ENCODE measurements around the gene RAET1E. TPM values are rescaled to one million over a fixed set of nuclear protein-coding genes. Genes with fewer than 3 reads are reported as not detected.
A peak's percentile ranks its signal among the peaks of the same experiment; 100 is the strongest.
"Not testable (repeated sequence)": the region's sequence is repeated elsewhere in the genome, so short reads cannot be mapped to it uniquely, and the experiment has no call there.

Gene RAET1E
- total RNA-seq, 1 donor from 2014 or later, result not detected

GRCh38 chr6:149940672-149940982 is 42.7 kb upstream of the RAET1E start:
- no peak overlapping the region for H3K27ac Mint-ChIP-seq
- DNase-seq (ENCODE audit: low spot score in 2 of 2, unreplicated experiment in 2 of 2), result no peak
- H3K27me3 Mint-ChIP-seq (ENCODE audit: low read depth), result peaks cover 93% of the 10 kb centered on the region
- peaks cover 18% of the 10 kb centered on the region for H3K4me1 Mint-ChIP-seq
- peak overlapping the region; percentile 38 for H3K4me3 Mint-ChIP-seq
- no peaks in the 10 kb centered on the region for H3K36me3 Mint-ChIP-seq
- H3K9me3 Mint-ChIP-seq, result no peaks in the 10 kb centered on the region
- no peak for TF ChIP-seq CTCF (IDR thresholded peaks at IDR 0.05; ENCODE audit: unreplicated experiment)

DNA sequence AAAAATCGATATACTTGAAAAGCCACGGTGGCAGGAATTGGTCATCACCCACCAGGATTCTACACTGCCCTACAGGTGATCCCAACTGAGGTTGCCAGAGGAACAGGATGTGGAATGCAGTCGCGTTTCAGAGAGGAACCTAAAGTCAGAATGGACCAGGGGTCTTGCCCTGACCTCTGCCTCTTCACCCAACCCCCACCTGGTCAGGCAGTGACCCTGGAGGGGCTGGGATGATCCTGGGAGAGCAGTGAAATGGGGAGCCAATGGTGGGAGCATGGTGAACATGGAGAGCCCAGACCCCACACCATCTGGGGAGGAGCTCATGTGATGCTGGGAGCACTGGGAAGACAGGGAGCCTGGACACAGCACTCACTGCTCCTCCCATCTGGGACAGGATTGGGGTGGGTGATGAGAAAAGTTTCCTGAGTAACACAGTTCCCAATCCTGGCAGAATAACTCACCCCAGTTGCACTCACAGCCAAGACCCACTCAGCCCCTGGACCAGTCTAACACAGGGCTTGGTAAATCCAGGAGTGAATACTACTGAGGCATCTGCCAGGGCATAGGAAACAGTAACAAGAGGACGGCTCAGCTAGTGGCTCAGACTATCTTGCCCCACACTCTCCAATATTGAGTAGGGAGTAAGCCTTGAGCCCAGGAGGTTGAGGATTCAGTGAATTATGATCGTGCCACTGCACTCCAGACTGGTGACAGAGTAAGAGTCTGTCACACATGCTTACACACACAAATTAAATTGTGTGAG is 42.2 kb upstream of the RAET1E start:
- no peaks in the 10 kb centered on the region for H3K9me3 Mint-ChIP-seq
- H3K4me3 Mint-ChIP-seq, result peak overlapping the region; percentile 38
- no peak overlapping the region for H3K27ac Mint-ChIP-seq
- H3K27me3 Mint-ChIP-seq (ENCODE audit: low read depth), result peaks cover 94% of the 10 kb centered on the region
- H3K4me1 Mint-ChIP-seq, result peaks cover 18% of the 10 kb centered on the region
- no peak for TF ChIP-seq CTCF (IDR thresholded peaks at IDR 0.05; ENCODE audit: unreplicated experiment)
- no peak for DNase-seq (ENCODE audit: low spot score in 2 of 2, unreplicated experiment in 2 of 2)
- no peaks in the 10 kb centered on the region for H3K36me3 Mint-ChIP-seq

- Mint-ChIP-seq H3K27ac (no peak overlapping the region), H3K4me3 (peak overlapping the region; percentile 64), H3K9me3 (no peaks in the 10 kb centered on the region), H3K4me1 (peaks cover 18% of the 10 kb centered on the region), H3K36me3 (no peaks in the 10 kb centered on the region), H3K27me3 (ENCODE audit: low read depth) (peaks cover 99% of the 10 kb centered on the region)
- no peak for TF ChIP-seq CTCF (IDR thresholded peaks at IDR 0.05; ENCODE audit: unreplicated experiment)
- DNase-seq (ENCODE audit: low spot score in 2 of 2, unreplicated experiment in 2 of 2), result no peak
Observed at GRCh38 chr6:149939356-149939648, 41.4 kb upstream of the RAET1E start.

DNA sequence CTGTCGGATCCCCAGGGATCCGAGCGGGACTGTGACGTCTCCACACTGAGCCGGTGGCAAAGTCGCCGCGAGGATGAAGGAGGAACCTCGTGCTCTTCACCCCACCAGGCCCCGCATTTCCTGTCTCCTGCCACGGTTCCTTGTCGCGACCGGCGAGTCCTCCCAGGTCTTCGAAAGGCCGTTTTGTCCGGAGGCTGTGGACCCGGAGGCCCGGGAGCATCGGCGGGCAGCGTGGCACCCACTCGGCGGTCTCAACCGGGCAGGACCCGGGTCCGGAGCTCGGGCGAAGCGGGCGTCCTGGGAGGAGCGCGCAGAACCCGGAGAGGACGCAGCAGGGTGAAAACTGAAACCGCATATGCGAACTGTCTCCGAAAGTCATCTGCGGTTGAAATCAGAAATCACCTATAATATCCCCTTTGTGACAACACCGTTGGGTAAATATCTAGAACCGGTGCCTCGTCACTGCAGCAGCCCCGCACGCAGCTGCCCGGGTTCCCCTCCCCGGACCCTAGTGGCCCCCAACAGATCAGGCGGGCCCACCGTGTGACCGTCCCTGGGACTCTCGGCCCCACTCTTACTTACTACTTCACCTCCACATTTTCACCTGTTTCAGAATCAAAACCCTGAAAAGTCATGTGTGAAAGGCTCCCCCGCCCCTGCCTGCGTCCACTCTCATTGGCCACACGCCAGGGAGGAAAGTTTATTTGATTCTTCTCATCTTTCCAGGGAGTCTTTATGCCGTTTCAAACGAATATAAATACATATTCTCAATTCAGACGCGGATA is 40.9 kb upstream of the RAET1E start:
- no peaks in the 10 kb centered on the region for H3K36me3 Mint-ChIP-seq
- TF ChIP-seq CTCF (IDR thresholded peaks at IDR 0.05; ENCODE audit: unreplicated experiment), result no peak
- no peaks in the 10 kb centered on the region for H3K9me3 Mint-ChIP-seq
- H3K4me3 Mint-ChIP-seq, result peak overlapping the region; percentile 64
- peaks cover 18% of the 10 kb centered on the region for H3K4me1 Mint-ChIP-seq
- DNase-seq (ENCODE audit: low spot score in 2 of 2, unreplicated experiment in 2 of 2), result no peak
- peaks cover 98% of the 10 kb centered on the region for H3K27me3 Mint-ChIP-seq (ENCODE audit: low read depth)
- H3K27ac Mint-ChIP-seq, result no peak overlapping the region

DNA sequence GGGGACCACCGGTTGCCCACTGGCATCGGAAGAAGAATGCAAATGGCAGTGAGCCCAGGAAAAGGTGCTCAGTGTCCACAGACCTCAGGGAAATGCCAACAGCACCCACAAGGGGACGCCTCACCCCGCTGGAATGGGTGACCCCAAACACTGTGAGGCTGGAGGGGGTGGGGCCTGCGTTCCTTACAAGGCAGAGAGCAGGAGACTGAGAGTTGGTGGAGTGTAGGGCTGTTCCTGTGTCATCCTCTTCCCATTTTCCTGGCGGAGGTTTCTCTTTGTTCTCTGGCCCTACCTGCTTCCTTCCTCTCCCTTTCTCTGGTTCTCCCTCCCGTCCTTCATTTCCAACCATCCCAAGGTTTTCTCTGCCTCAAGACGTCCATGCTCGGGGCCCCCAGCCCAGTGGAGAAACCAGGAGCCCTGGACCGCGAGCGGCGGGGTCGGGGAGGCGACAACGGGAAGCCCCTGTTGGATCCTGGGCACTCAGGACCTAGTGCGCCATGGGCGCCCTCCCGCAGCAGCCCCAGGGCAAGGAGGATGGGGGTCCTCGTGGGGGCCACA is 40.2 kb upstream of the RAET1E start:
- H3K9me3 Mint-ChIP-seq; DNase-seq (ENCODE audit: low spot score in 2 of 2, unreplicated experiment in 2 of 2); H3K27ac Mint-ChIP-seq; H3K36me3 Mint-ChIP-seq: not testable (repeated sequence)
- peaks cover 18% of the 10 kb centered on the region for H3K4me1 Mint-ChIP-seq
- H3K4me3 Mint-ChIP-seq, result peak overlapping the region; percentile 43
- peaks cover 98% of the 10 kb centered on the region for H3K27me3 Mint-ChIP-seq (ENCODE audit: low read depth)

DNA sequence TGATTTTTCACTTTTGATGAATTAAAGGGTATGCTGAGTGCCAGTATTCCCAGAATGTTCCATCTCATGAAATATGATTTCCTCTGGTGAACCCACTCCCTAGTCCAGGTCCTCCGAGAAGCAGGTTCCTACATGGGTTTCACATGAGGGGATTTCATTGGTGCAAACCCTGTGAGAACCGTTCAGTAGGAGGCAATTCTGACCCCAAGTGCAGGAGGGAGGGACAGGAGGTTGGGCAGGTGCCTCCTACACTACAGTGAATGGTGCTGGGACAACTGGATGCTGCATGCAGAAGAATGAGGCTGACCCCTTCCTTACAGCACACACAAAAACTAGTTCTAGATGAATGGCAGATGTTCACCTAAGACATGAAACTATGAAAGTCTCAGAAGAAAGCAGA is 38.8 kb upstream of the RAET1E start:
- H3K27ac Mint-ChIP-seq, result no peak overlapping the region
- peaks cover 12% of the 10 kb centered on the region for H3K4me1 Mint-ChIP-seq
- H3K4me3 Mint-ChIP-seq, result no peak overlapping the region
- no peak for DNase-seq (ENCODE audit: low spot score in 2 of 2, unreplicated experiment in 2 of 2)
- H3K9me3 Mint-ChIP-seq, result no peaks in the 10 kb centered on the region
- TF ChIP-seq CTCF (IDR thresholded peaks at IDR 0.05; ENCODE audit: unreplicated experiment), result no peak
- H3K27me3 Mint-ChIP-seq (ENCODE audit: low read depth), result peaks cover 94% of the 10 kb centered on the region
- no peaks in the 10 kb centered on the region for H3K36me3 Mint-ChIP-seq
